Body of pancreas (tissue), 4 donors: ENCODE results near the gene DACH2. TPM values are rescaled to one million over a fixed set of nuclear protein-coding genes. Genes with fewer than 3 reads are reported as not detected.

Experiments
- ATAC-seq: fragments of 150-250 bp; one replicate; pipeline ENCODE4 v1.9.1; 2016
- DNase-seq, 4 donors: peaks; one replicate each; pipeline ENCODE4 v3.0.0-alpha.2; 2019
- H3K27ac ChIP-seq, 4 donors: fragments of 200-600 bp; sonication (generic); 1 replicate in 3 of 4; 2 replicates in 1 of 4; pipeline versions ENCODE4 v1.5.1 to v1.6.1; 2016 to 2019; ENCODE audit warnings: mild to moderate bottlenecking in 1 of 4, mixed read lengths in 1 of 4, moderate library complexity in 1 of 4
- H3K27me3 ChIP-seq, 2 donors: fragments of 200-600 bp; sonication (generic); one replicate each; pipeline ENCODE4 v1.6.0; 2016; ENCODE audit warnings: mild to moderate bottlenecking in 1 of 2
- H3K36me3 ChIP-seq, 2 donors: fragments of 200-600 bp; sonication (generic); replicated peaks in 1 of 2; 2 replicates each; pipeline ENCODE4 v1.5.1; 2016; ENCODE audit warnings: low read depth in 2 of 2; ENCODE audit not compliant: insufficient read depth in 1 of 2
- H3K4me1 ChIP-seq: fragments of 200-600 bp; sonication (generic); one replicate; pipeline ENCODE4 v1.6.0; 2016
- H3K4me3 ChIP-seq, 2 donors: fragments of 200-600 bp; sonication (generic); 1 replicate in 1 of 2; 2 replicates in 1 of 2; pipeline ENCODE4 v1.5.1; 2016 to 2019
- H3K9me3 ChIP-seq, 3 donors: fragments of 200-600 bp; sonication (generic); 1 replicate in 2 of 3; 2 replicates in 1 of 3; pipeline ENCODE4 v1.5.1; 2016
- POLR2A ChIP-seq, 3 donors: fragments of 450-650 bp; IDR thresholded peaks; one replicate each; pipeline ENCODE4 v1.6.1; 2016; ENCODE audit warnings: antibody characterized with exemption in 3 of 3, mild to moderate bottlenecking in 2 of 3
- WGBS, 2 donors: methylation state at CpG; one replicate each; pipeline ENCODE4 v1.1.5; 2017; 5-methylcytosine and 5-hydroxymethylcytosine counted together
- intact Hi-C: fragments of 100-400 bp; cut with DNase I; formaldehyde crosslinking; loops from one replicate; pipeline ENCODE4 v1.15.1; 2023
- total RNA-seq, 2 donors: library from RNA; depleted of rRNA; stranded (reverse); fragments of >200 nt; gene quantifications; one replicate each; pipeline ENCODE4 v1.1.0, GENCODE V29; 2016
- TF ChIP-seq, protein P1 (sequence below), 7 experiments: fragments of 450-650 bp in 4 of 7; fragments of 200-600 bp in 3 of 7; sonication (generic) in 3 of 7; IDR thresholded peaks; one replicate each; pipeline ENCODE4 v1.5.1; 2016 to 2019; ENCODE audit warnings: antibody characterized with exemption in 7 of 7

DACH2 gene
- total RNA-seq, 2 donors from 2014 or later: 0.26 TPM; not detected in 1

DNA sequence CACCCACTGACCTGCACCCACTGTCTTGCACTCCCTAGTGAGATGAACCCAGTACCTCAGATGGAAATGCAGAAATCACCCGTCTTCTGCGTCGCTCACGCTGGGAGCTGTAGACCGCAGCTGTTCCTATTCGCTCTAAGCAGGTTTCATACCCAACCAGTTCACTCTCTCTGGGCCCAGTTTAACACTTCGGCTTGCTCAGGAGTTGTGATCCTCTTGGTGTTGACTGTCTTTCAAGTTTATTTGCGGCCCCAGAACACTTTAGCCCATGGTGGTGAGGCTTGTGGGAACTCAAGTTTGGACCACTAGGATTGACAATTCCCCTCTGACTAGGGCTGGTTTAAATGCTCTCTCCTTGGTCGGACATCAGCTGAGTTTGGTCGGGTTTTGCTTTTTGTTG, 147.0 kb downstream of the DACH2 start:
- H3K27ac ChIP-seq: no peak overlapping the region
- ATAC-seq: no peak
- no peaks in the 10 kb centered on the region for H3K27me3 ChIP-seq
- intact Hi-C loops: no loop called here
- TF ChIP-seq, protein P1, sequence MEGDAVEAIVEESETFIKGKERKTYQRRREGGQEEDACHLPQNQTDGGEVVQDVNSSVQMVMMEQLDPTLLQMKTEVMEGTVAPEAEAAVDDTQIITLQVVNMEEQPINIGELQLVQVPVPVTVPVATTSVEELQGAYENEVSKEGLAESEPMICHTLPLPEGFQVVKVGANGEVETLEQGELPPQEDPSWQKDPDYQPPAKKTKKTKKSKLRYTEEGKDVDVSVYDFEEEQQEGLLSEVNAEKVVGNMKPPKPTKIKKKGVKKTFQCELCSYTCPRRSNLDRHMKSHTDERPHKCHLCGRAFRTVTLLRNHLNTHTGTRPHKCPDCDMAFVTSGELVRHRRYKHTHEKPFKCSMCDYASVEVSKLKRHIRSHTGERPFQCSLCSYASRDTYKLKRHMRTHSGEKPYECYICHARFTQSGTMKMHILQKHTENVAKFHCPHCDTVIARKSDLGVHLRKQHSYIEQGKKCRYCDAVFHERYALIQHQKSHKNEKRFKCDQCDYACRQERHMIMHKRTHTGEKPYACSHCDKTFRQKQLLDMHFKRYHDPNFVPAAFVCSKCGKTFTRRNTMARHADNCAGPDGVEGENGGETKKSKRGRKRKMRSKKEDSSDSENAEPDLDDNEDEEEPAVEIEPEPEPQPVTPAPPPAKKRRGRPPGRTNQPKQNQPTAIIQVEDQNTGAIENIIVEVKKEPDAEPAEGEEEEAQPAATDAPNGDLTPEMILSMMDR (IDR thresholded peaks at IDR 0.05): no peak
- TF ChIP-seq POLR2A (IDR thresholded peaks at IDR 0.05): no peak
- 65 to 79% methylated on average over 10 of the region's 10 CpGs for WGBS, 2 donors
- no peaks in the 10 kb centered on the region for H3K4me1 ChIP-seq
- no peaks in the 10 kb centered on the region for H3K9me3 ChIP-seq
- no peak for DNase-seq
- no peaks in the 10 kb centered on the region for H3K36me3 ChIP-seq
- H3K4me3 ChIP-seq: no peak overlapping the region

DNA sequence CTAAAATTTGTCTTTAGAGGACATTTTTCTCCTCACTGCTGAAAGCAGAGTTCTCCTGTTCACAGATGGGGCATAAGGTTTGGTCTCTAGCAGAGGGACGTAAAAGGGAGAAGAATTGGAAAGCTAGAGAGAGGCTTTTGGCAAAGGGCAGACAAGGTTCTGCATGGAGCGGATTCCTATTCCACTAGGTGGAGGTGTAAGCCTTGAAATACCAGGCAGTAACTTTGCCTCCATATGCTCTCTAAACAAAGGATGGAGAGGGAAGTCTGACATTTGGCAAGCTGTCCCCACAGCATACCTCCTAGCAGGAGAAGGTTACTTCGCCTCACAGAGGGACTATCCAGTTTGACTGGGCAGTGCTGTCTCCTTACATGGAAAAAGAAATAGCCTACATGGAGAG, 174.7 kb downstream of the DACH2 start:
- Histone ChIP-seq H3K4me3 (no peak overlapping the region), H3K4me1 (no peaks in the 10 kb centered on the region), H3K9me3 (no peaks in the 10 kb centered on the region), H3K36me3 (no peaks in the 10 kb centered on the region), H3K27ac (no peak overlapping the region), H3K27me3 (no peaks in the 10 kb centered on the region)
- DNase-seq: no peak
- WGBS, 2 donors: 53 to 85% methylated on average over 3 of the region's 3 CpGs
- no peak for TF ChIP-seq POLR2A (IDR thresholded peaks at IDR 0.05)
- TF ChIP-seq, protein P1 (IDR thresholded peaks at IDR 0.05): no peak
- intact Hi-C loops: no loop called here
- no peak for ATAC-seq

DNA sequence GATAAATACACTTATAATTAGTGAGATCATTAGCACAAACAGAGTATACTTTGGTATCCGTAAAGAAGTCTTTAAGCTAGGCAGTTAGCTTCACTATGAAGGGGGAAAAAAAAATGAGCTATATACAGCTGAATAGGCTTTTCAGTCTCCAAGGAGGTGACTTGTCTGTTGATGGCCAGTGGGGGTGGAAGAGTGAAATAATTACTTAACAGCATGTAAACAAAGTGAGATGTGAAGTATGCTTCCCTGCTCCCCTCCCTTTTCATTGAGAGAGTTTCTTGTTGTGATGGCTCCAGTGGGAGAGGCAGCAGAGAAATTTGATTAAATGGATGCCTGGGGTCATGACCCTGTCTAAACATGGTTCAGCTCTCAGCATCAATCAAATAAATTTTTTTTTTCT, 180.9 kb downstream of the DACH2 start:
- no peaks in the 10 kb centered on the region for H3K4me1 ChIP-seq
- no peak for DNase-seq
- no peak for ATAC-seq
- intact Hi-C loops: no loop called here
- H3K27ac ChIP-seq: no peak overlapping the region
- H3K36me3 ChIP-seq: no peaks in the 10 kb centered on the region
- no peak for TF ChIP-seq POLR2A (IDR thresholded peaks at IDR 0.05)
- TF ChIP-seq, protein P1 (IDR thresholded peaks at IDR 0.05): no peak
- H3K27me3 ChIP-seq: no peaks in the 10 kb centered on the region
- H3K4me3 ChIP-seq: no peak overlapping the region
- WGBS, 2 donors: 16 to 56% methylated on average over 1 of the region's 1 CpG
- no peaks in the 10 kb centered on the region for H3K9me3 ChIP-seq

DNA sequence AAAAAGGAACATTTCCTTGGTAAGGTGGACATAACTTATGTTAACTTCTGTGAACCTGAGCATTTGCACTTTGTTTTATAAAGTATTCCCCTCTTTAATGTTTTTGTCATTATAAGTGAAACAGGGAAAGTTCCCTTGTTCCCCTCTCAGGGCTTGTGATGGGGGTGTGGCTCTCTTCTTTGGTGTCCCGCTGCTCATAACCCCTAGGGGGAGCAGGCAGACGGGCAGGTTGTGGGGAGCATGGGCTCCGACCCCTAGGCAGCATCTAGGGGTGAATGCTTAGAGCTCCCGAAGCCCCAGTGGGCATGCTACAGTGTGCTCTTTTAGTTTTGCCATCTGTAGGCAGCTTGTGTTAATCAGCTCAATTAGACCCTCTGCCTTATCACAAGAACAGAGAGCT, 200.4 kb downstream of the DACH2 start:
- Histone ChIP-seq H3K27me3 (no peaks in the 10 kb centered on the region), H3K9me3 (no peaks in the 10 kb centered on the region), H3K27ac (no peak overlapping the region), H3K4me1 (no peaks in the 10 kb centered on the region), H3K36me3 (no peaks in the 10 kb centered on the region), H3K4me3 (no peak overlapping the region)
- intact Hi-C loops: no loop called here
- TF ChIP-seq POLR2A (IDR thresholded peaks at IDR 0.05): no peak
- TF ChIP-seq, protein P1 (IDR thresholded peaks at IDR 0.05): no peak
- WGBS, 2 donors: 50% methylated on average over 3 of the region's 4 CpGs; no CpG with 5 or more reads in 1 of the 2 donors
- DNase-seq (no peak), ATAC-seq (no peak)

DNA sequence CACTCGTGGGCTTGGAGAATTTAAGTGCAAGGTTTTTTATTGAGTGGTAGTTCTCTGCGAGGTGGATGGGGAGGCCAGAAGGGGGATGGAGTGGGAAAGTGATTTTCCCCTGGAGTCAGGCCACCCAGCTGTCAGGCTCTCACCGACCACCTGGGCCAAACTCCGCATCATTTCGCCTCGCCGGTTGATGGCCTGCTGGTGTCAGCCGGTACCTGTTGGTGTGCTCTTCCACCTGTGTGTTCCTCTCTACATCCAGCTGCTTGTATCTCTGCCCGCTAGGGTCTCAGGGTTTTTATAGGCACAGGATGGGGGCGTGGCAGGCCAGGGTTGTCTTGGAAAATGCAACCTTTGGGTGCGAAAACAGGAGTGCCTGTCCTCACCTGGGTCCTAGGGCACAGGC, 200.9 kb downstream of the DACH2 start:
- Histone ChIP-seq H3K4me1 (no peaks in the 10 kb centered on the region), H3K9me3 (no peaks in the 10 kb centered on the region), H3K4me3 (no peak overlapping the region), H3K27me3 (no peaks in the 10 kb centered on the region), H3K36me3 (no peaks in the 10 kb centered on the region), H3K27ac (no peak overlapping the region)
- no peak for ATAC-seq
- 71 to 84% methylated on average over 6 to 11 of the region's 11 CpGs for WGBS, 2 donors
- DNase-seq: no peak
- TF ChIP-seq POLR2A (IDR thresholded peaks at IDR 0.05): no peak
- TF ChIP-seq, protein P1 (IDR thresholded peaks at IDR 0.05): no peak
- intact Hi-C loops: no loop called here
